ENCODE results near the gene MDH2. TPM values are rescaled to one million over a fixed set of nuclear protein-coding genes. Genes with fewer than 3 reads are reported as not detected.
"Not testable (repeated sequence)": the region's sequence is repeated elsewhere in the genome, so short reads cannot be mapped to it uniquely, and the experiment has no call there.

MDH2 gene
- total and polyA plus RNA-seq, 2 donors (not counting 1 experiment from before 2014, with no cell fraction given), result 49.4 to 90.7 TPM

GRCh38 chr7:76022026-76022780 is 25.7 kb upstream of the MDH2 start:
- DNase-seq (ENCODE audit: low read depth in 2 of 2), result no peak
- H3K36me3 ChIP-seq (ENCODE audit: control insufficient read depth, insufficient read depth, low read length), result no peaks in the 10 kb centered on the region
- no peaks in the 10 kb centered on the region for H3K79me2 ChIP-seq (ENCODE audit: control insufficient read depth, insufficient read depth, low read length)
- H3K9ac ChIP-seq (ENCODE audit: insufficient read depth, low read length), result no peak overlapping the region
- H3K4me2 ChIP-seq (ENCODE audit: extremely low read depth, insufficient read depth, low read length), result no peak overlapping the region
- H3K9me3 ChIP-seq (ENCODE audit: control insufficient read depth, insufficient read depth, low read depth, low read length), result no peaks in the 10 kb centered on the region
- TF ChIP-seq, protein P1, sequence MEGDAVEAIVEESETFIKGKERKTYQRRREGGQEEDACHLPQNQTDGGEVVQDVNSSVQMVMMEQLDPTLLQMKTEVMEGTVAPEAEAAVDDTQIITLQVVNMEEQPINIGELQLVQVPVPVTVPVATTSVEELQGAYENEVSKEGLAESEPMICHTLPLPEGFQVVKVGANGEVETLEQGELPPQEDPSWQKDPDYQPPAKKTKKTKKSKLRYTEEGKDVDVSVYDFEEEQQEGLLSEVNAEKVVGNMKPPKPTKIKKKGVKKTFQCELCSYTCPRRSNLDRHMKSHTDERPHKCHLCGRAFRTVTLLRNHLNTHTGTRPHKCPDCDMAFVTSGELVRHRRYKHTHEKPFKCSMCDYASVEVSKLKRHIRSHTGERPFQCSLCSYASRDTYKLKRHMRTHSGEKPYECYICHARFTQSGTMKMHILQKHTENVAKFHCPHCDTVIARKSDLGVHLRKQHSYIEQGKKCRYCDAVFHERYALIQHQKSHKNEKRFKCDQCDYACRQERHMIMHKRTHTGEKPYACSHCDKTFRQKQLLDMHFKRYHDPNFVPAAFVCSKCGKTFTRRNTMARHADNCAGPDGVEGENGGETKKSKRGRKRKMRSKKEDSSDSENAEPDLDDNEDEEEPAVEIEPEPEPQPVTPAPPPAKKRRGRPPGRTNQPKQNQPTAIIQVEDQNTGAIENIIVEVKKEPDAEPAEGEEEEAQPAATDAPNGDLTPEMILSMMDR (conservative IDR thresholded peaks at IDR 0.05 in 1 of 2, IDR thresholded peaks at IDR 0.05 in 1 of 2; ENCODE audit: low read depth in 1 of 2, low read length in 2 of 2), result no peak
- TF ChIP-seq EZH2 (IDR thresholded peaks at IDR 0.05; ENCODE audit: low read length, missing control alignments), result no peak
- H3K27ac ChIP-seq (ENCODE audit: insufficient read depth, low read length), result no peak overlapping the region
- no peak overlapping the region for H3K4me3 ChIP-seq (replicated peaks in 1 of 4; ENCODE audit: control extremely low read depth in 1 of 4, insufficient read depth in 1 of 4, low read depth in 3 of 4, low read length in 4 of 4)
- no peak overlapping the region for H2AFZ ChIP-seq (ENCODE audit: low read length)
- H3K27me3 ChIP-seq (ENCODE audit: control insufficient read depth, insufficient read depth, low read length), result no peaks in the 10 kb centered on the region
- H3K4me1 ChIP-seq (ENCODE audit: control insufficient read depth, extremely low read depth, insufficient read depth, low read length), result no peaks in the 10 kb centered on the region
- no peaks in the 10 kb centered on the region for H4K20me1 ChIP-seq (ENCODE audit: control insufficient read depth, extremely low read depth, insufficient read depth, low read length)

DNA sequence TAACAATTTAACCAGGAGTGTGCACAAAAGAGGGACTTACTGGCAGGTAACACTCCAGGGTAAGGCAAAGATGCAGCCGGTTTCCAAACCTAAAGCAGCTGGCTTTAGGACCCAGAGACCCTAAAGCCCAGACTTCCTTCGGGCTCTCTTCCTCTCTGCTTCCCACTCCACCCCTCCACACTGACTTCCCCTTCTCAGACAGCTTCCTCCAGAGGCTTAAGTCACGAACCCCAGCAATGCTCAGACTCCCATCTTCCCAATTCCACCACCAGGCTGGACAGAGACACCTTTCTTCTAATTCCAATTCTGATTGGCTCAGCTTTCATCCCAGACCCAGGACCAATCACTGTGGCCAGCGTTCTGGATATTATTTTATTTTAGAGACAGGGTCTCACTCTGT is 24.9 kb upstream of the MDH2 start:
- Histone ChIP-seq H3K9me3 (ENCODE audit: control insufficient read depth, insufficient read depth, low read depth, low read length) (no peaks in the 10 kb centered on the region), H3K4me3 (replicated peaks in 1 of 4; ENCODE audit: control extremely low read depth in 1 of 4, insufficient read depth in 1 of 4, low read depth in 3 of 4, low read length in 4 of 4) (no peak overlapping the region), H3K4me2 (ENCODE audit: extremely low read depth, insufficient read depth, low read length) (no peak overlapping the region), H3K27ac (ENCODE audit: insufficient read depth, low read length) (no peak overlapping the region), H2AFZ (ENCODE audit: low read length) (no peak overlapping the region), H3K79me2 (ENCODE audit: control insufficient read depth, insufficient read depth, low read length) (no peaks in the 10 kb centered on the region), H3K4me1 (ENCODE audit: control insufficient read depth, extremely low read depth, insufficient read depth, low read length) (no peaks in the 10 kb centered on the region), H3K27me3 (ENCODE audit: control insufficient read depth, insufficient read depth, low read length) (no peaks in the 10 kb centered on the region), H3K9ac (ENCODE audit: insufficient read depth, low read length) (no peak overlapping the region), H3K36me3 (ENCODE audit: control insufficient read depth, insufficient read depth, low read length) (no peaks in the 10 kb centered on the region), H4K20me1 (ENCODE audit: control insufficient read depth, extremely low read depth, insufficient read depth, low read length) (no peaks in the 10 kb centered on the region)
- TF ChIP-seq, protein P1 (conservative IDR thresholded peaks at IDR 0.05 in 1 of 2, IDR thresholded peaks at IDR 0.05 in 1 of 2; ENCODE audit: low read depth in 1 of 2, low read length in 2 of 2), result no peak
- no peak for TF ChIP-seq EZH2 (IDR thresholded peaks at IDR 0.05; ENCODE audit: low read length, missing control alignments)
- DNase-seq (ENCODE audit: low read depth in 2 of 2), result no peak

DNA sequence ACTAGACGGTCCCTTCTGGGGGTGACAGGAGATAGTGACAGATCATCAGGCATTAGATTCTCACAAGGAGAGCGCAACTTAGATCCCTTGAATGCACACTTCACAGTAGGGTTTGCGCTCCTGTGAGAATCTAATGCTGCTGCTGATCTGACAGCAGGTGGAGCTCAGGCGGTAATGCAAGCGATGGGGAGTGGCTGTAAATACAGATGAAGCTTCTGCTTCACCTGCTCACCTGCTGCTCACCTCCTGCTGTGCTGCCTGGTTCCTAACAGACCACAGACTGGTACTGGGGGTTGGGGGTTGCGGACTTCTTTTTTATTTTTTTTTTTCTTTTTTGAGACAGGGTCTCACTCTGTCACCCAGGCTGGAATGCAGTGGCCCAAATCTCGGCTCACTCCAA is 18.2 kb upstream of the MDH2 start:
- not testable (repeated sequence) for H2AFZ ChIP-seq (ENCODE audit: low read length); H3K27ac ChIP-seq (ENCODE audit: insufficient read depth, low read length); H3K4me3 ChIP-seq (replicated peaks in 1 of 4; ENCODE audit: control extremely low read depth in 1 of 4, insufficient read depth in 1 of 4, low read depth in 3 of 4, low read length in 4 of 4); H3K79me2 ChIP-seq (ENCODE audit: control insufficient read depth, insufficient read depth, low read length); H3K27me3 ChIP-seq (ENCODE audit: control insufficient read depth, insufficient read depth, low read length); H4K20me1 ChIP-seq (ENCODE audit: control insufficient read depth, extremely low read depth, insufficient read depth, low read length); H3K36me3 ChIP-seq (ENCODE audit: control insufficient read depth, insufficient read depth, low read length); DNase-seq (ENCODE audit: low read depth in 2 of 2); H3K4me1 ChIP-seq (ENCODE audit: control insufficient read depth, extremely low read depth, insufficient read depth, low read length); H3K9ac ChIP-seq (ENCODE audit: insufficient read depth, low read length); H3K9me3 ChIP-seq (ENCODE audit: control insufficient read depth, insufficient read depth, low read depth, low read length); H3K4me2 ChIP-seq (ENCODE audit: extremely low read depth, insufficient read depth, low read length)

Measured in fibroblast of lung (primary cell).